Measurements from ENCODE around the gene WDR59.

DNA sequence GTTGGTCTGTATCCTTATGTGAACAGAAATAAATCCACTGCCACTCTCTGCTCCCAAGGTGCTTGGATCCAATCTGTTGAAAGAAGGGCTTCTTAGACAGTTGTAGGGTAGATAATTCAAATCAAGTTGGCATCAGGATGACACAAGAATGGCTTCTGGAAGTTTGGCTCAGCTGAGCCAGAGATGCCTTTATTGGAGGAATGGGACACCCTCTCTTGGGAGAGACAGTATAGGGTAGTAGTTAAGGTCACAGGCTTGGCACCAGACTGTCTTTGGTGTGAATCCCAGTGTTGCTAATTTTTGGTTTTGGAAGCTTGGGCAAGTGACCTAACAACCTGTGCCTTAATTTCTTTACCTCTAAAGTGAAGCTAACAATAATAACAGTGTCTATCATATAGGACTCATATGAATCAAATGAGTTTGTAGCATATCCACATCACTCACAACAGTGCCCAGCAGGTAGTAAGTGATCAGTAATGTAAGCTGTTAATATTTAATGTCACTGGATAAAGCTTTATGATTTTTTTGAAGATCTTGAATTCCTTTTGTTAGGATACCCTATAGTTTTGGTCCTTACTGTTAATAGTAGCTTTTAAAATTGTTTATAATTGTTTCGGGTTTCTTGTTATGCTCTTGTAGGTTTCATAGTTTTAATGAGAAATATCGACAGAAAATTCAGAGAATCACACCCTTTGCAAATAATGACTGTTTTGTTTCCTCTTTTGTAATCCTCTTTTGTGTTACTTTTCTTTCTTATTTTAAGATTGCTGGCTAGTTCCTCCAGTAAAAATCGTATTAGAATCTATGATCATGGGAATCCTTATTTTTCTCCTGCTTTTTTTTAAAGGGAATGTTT lies 33.0 kb upstream of the WDR59 start:
- TF ChIP-seq CTCF (conservative IDR thresholded peaks at IDR 0.05; ENCODE audit: low read length) (no peak), EZH2phosphoT487 (IDR thresholded peaks at IDR 0.05; ENCODE audit: borderline replicate concordance) (no peak)

All from Loucy (cell line).